ENCODE results near the gene LGALS3. TPM values are rescaled to one million over a fixed set of nuclear protein-coding genes. Genes with fewer than 3 reads are reported as not detected.

LGALS3 gene
- polyA plus RNA-seq, 4 donors: 16.5 to 23.2 (median 22.4) TPM

- DNase-seq (ENCODE audit: low read depth in 4 of 4, low spot score in 2 of 4): no peak
Measured at GRCh38 chr14:55170526-55170925, 41.5 kb downstream of the LGALS3 start.

DNA sequence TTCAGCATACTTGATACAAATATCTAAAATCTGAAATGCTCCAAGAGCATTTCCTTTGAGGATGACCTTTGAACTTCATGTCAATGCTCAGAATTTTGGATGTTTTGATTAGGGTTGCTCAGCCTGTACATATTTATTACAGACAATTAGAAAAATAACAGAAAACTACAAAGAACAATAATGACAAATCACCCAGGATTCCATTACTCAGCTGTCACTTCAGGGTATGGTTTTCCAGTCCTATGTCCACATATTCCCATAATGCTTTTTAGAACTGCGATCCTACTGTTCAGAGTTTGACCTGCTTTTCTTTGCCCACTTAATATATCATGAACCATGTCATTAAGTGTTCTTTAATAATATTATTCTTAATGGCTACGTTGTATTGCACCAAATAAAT is 51.0 kb downstream of the LGALS3 start:
- DNase-seq (ENCODE audit: low read depth in 4 of 4, low spot score in 2 of 4): no peak

- DNase-seq (ENCODE audit: low read depth in 4 of 4, low spot score in 2 of 4): no peak
Measured at GRCh38 chr14:55180434-55180833, 51.4 kb downstream of the LGALS3 start.

DNA sequence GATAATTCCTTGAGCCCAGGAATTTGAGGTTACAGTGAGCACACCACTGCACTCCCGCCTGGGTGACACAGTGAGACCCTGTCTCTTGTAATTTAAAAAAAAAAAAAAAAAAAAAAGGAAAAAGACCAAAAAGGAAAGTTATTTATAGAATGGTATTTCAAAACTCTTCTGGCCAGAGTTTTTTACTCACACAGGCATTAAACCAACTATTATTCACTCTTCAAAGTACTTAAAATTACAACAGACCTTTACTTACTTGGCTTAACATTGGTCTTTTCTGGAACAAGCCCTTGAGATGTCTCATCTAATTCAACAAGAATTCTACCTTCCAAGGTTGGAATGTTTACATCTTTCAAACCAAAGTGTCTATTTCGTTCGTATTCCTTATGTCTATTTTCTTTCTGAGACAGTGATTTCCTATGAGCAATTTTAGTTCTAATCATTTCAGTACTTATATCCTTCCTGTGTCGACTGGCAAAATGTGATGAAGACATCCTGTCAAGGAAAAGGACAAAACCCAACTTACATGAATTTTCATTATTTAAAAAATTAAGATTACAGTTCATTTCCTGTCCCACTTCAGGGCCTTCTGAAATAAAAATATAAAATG is 59.7 kb downstream of the LGALS3 start:
- DNase-seq (ENCODE audit: low read depth in 4 of 4, low spot score in 2 of 4): no peak

DNA sequence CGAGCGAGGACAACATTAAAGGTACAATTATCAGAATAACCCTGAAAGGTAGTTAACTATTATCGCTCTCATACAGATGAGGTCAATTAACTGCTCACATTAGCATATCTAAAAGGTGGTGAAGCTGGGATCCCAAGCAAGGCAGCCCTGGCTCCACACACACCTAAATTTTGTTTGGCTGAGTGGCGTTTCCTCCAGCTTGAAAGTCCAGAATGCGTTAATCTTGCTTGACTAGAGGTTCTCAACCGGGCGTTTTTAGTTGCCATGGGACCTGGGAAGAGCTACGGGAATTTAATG is 61.8 kb downstream of the LGALS3 start:
- peak in 1 of 4 donors; percentile 8 for DNase-seq (ENCODE audit: low read depth in 4 of 4, low spot score in 2 of 4)

GRCh38 chr14:55191203-55192053 is 62.4 kb downstream of the LGALS3 start, which contains the start of gene DLGAP5:
TSS of gene DLGAP5 (minus strand) at chr14:55191585. CDS start at chr14:55189179, 2,406 bp downstream.
- DNase-seq (ENCODE audit: low read depth in 4 of 4, low spot score in 2 of 4): peak; percentile 86 to 99 (median 94)

- DNase-seq (ENCODE audit: low read depth in 4 of 4, low spot score in 2 of 4): no peak
Measured at GRCh38 chr14:55192054-55192621, 63.1 kb downstream of the LGALS3 start.

DNA sequence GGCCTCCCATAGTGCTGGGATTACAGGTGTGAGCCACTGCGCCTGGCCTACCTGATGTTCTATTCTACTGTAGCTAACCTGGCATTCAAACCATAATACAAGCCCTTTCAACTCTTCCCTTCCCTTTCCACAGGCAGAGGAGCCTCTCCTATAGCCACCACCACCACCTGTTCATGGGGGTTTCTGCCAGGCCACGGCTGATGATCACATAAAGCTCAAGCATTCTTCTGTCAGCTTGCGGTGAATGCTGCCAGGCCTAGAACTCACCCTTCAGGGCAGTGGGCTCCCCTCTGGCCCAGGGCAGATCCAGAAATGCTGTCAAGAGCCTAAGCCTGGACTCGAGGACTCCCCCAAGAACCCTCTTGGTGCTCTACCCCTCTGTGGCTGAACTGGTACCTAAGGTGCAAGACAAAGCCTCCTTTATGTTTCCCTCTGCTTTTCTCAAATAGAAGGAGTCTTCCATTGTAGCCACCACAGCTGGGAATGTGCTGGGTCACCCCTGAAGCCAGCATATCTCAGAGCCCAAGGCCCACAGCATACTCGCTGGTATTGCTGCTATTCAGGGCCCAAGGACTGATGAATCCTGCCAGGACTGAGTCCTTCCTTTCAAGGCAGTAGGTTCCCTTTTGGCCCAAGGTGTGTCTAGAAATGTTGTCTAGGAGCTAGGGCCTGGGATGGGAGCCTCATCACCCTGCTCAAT is 65.8 kb downstream of the LGALS3 start:
- DNase-seq (ENCODE audit: low read depth in 4 of 4, low spot score in 2 of 4): no peak

Other genes with a start within 250 kb of the LGALS3 start
- gene GCH1, start 226.4 kb upstream of the LGALS3 start, polyA plus RNA-seq (ENCODE audit: insufficient read length in 4 of 4): 10 to 100 TPM in 2 of 4 donors, 1 to 10 TPM in 2; 8.3 to 11.2 (median 10.2) TPM
- 10 to 100 TPM; 15.3 to 19.8 (median 19.7) TPM for gene WDHD1, start 102.2 kb upstream of the LGALS3 start, polyA plus RNA-seq (ENCODE audit: insufficient read length in 4 of 4)
- 10 to 100 TPM; 15.7 to 23.4 (median 18.3) TPM for gene SOCS4, start 102.0 kb upstream of the LGALS3 start, polyA plus RNA-seq (ENCODE audit: insufficient read length in 4 of 4)
- gene MAPK1IP1L, start 77.6 kb upstream of the LGALS3 start, polyA plus RNA-seq (ENCODE audit: insufficient read length in 4 of 4): 100 to 1,000 TPM in 2 of 4 donors, 10 to 100 TPM in 2; 90.1 to 128 (median 107) TPM
- gene DLGAP5, start 62.3 kb downstream of the LGALS3 start, polyA plus RNA-seq (ENCODE audit: insufficient read length in 4 of 4): 10 to 100 TPM; 26.9 to 32.7 (median 29.6) TPM
- gene FBXO34, start 142.2 kb downstream of the LGALS3 start, polyA plus RNA-seq (ENCODE audit: insufficient read length in 4 of 4): 10 to 100 TPM; 33.6 to 42.3 (median 34.8) TPM